GM23338 (cell line): ENCODE data around the gene TRIM63. TPM values are rescaled to one million over a fixed set of nuclear protein-coding genes. Genes with fewer than 3 reads are reported as not detected.

ENCODE experiments used
- ATAC-seq: fragments of 200-7000 bp; cut with Tn5 transposase; 3 replicates; pipeline ENCODE4 v1.9.1; 2020
- DNase-seq: peaks from one replicate; pipeline ENCODE4 v3.0.0-alpha.2; 2015; ENCODE audit warnings: low spot score
- H2AFZ ChIP-seq: fragments of 200-600 bp; sonication (generic); 2 replicates; pipeline ENCODE4 v1.8.0; 2016; ENCODE audit warnings: antibody characterized with exemption, mild to moderate bottlenecking, moderate library complexity
- H3F3A ChIP-seq: fragments of 200-600 bp; sonication (generic); replicated peaks from 2 replicates; pipeline ENCODE4 v1.8.0; 2017; ENCODE audit warnings: antibody characterized with exemption, mixed run types, low read depth
- H3K27ac ChIP-seq: fragments of 200-600 bp; sonication (generic); 2 replicates; pipeline ENCODE4 v1.6.1; 2016; ENCODE audit warnings: low read depth
- H3K27me3 ChIP-seq: fragments of 200-600 bp; sonication (generic); 2 replicates; pipeline ENCODE4 v1.8.0; 2016; ENCODE audit warnings: mild to moderate bottlenecking, mixed run types, moderate library complexity; ENCODE audit not compliant: insufficient read depth
- H3K36me3 ChIP-seq: fragments of 200-600 bp; sonication (generic); 2 replicates; pipeline ENCODE4 v1.8.0; 2016; ENCODE audit warnings: mild to moderate bottlenecking; ENCODE audit not compliant: insufficient read depth
- H3K4me1 ChIP-seq: fragments of 200-600 bp; sonication (generic); 2 replicates; pipeline ENCODE4 v1.8.0; 2016; ENCODE audit warnings: mild to moderate bottlenecking, moderate library complexity; ENCODE audit not compliant: insufficient read depth
- H3K4me2 ChIP-seq: fragments of 200-600 bp; sonication (generic); 2 replicates; pipeline ENCODE4 v1.7.1; 2017; ENCODE audit warnings: mixed run types
- H3K4me3 ChIP-seq: fragments of 200-600 bp; sonication (generic); 2 replicates; pipeline ENCODE4 v1.6.1; 2016; ENCODE audit warnings: mixed run types
- H3K79me2 ChIP-seq: fragments of 200-600 bp; sonication (generic); replicated peaks from 2 replicates; pipeline ENCODE4 v1.8.0; 2017; ENCODE audit warnings: mild to moderate bottlenecking; ENCODE audit not compliant: insufficient read depth
- H3K9me2 ChIP-seq: fragments of 200-600 bp; sonication (generic); 2 replicates; pipeline ENCODE4 v1.8.0; 2017; ENCODE audit not compliant: insufficient read depth
- H4K20me1 ChIP-seq: fragments of 200-600 bp; sonication (generic); replicated peaks from 2 replicates; pipeline ENCODE4 v1.8.0; 2017; ENCODE audit warnings: mild to moderate bottlenecking; ENCODE audit not compliant: insufficient read depth
- H3K27ac Mint-ChIP-seq: 2 replicates; pipeline ENCODE4 v1.8.0; 2020; ENCODE audit warnings: inconsistent platforms, mild to moderate bottlenecking, moderate library complexity, mixed read lengths
- H3K27me3 Mint-ChIP-seq: 3 replicates; pipeline ENCODE4 v1.8.0; 2022; ENCODE audit warnings: low read depth, mild to moderate bottlenecking, moderate library complexity, mixed read lengths, inconsistent platforms; ENCODE audit not compliant: insufficient read depth, poor library complexity
- H3K36me3 Mint-ChIP-seq: 3 replicates; pipeline ENCODE4 v1.8.0; 2021; ENCODE audit warnings: low read depth, mild to moderate bottlenecking, inconsistent platforms, moderate library complexity, mixed read lengths
- H3K4me1 Mint-ChIP-seq: 3 replicates; pipeline ENCODE4 v1.8.0; 2020; ENCODE audit warnings: mild to moderate bottlenecking, inconsistent platforms, mixed read lengths
- H3K4me3 Mint-ChIP-seq: 3 replicates; pipeline ENCODE4 v1.8.0; 2021; ENCODE audit warnings: moderate library complexity, mild to moderate bottlenecking, inconsistent platforms, mixed read lengths
- H3K9me3 Mint-ChIP-seq: 3 replicates; pipeline ENCODE4 v1.8.0; 2020; ENCODE audit warnings: moderate library complexity, mild to moderate bottlenecking, inconsistent platforms, mixed read lengths
- CREB1 ChIP-seq: fragments of 250-450 bp; sonication (Bioruptor Pico); IDR thresholded peaks from 2 replicates; pipeline ENCODE4 v1.5.0; 2020; ENCODE audit warnings: low read depth, mild to moderate bottlenecking, moderate library complexity
- CTCF ChIP-seq, 2 experiments: fragments of 200-600 bp in 1 of 2; sonication (generic) in 1 of 2; conservative IDR thresholded peaks; 2 replicates each; pipeline versions ENCODE4 v1.5.1 to v1.6.1; 2016 to 2017; ENCODE audit warnings: antibody characterized with exemption in 2 of 2, low read depth in 2 of 2, mild to moderate bottlenecking in 2 of 2, moderate library complexity in 1 of 2
- ETS1 ChIP-seq: IDR thresholded peaks from 2 replicates; pipeline ENCODE4 v1.6.1; 2016; ENCODE audit warnings: antibody characterized with exemption
- EZH2phosphoT487 ChIP-seq: fragments of 200-600 bp; sonication (generic); IDR thresholded peaks from one replicate; pipeline ENCODE4 v1.8.1; 2018; ENCODE audit warnings: antibody characterized with exemption; ENCODE audit not compliant: unreplicated experiment
- JUNB ChIP-seq: IDR thresholded peaks from one replicate; pipeline ENCODE4 v1.6.1; 2016; ENCODE audit warnings: antibody characterized with exemption; ENCODE audit not compliant: unreplicated experiment
- POLR2AphosphoS5 ChIP-seq: IDR thresholded peaks from 2 replicates; pipeline ENCODE4 v1.6.1; 2016; ENCODE audit warnings: antibody characterized with exemption, low read depth
- REST ChIP-seq: IDR thresholded peaks from one replicate; pipeline ENCODE4 v1.6.1; 2018; ENCODE audit warnings: antibody characterized with exemption; ENCODE audit not compliant: unreplicated experiment
- STAT1 ChIP-seq: IDR thresholded peaks from one replicate; pipeline ENCODE4 v1.6.1; 2016; ENCODE audit warnings: antibody characterized with exemption; ENCODE audit not compliant: unreplicated experiment
- ZNF114 ChIP-seq: fragments of 250-450 bp; sonication (Bioruptor Pico); IDR thresholded peaks from 2 replicates; pipeline ENCODE4 v1.5.0; 2020; ENCODE audit warnings: mild to moderate bottlenecking, moderate library complexity
- ZNF331 ChIP-seq: fragments of 250-450 bp; sonication (Bioruptor Pico); IDR thresholded peaks from 2 replicates; pipeline ENCODE4 v1.5.0; 2020; ENCODE audit warnings: low read depth, mild to moderate bottlenecking, moderate library complexity
- ZNF462 ChIP-seq: fragments of 250-450 bp; sonication (Bioruptor Pico); IDR thresholded peaks from 2 replicates; pipeline ENCODE4 v1.5.0; 2020; ENCODE audit warnings: mild to moderate bottlenecking, moderate library complexity
- polyA plus RNA-seq: library from polyadenylated mRNA; unstranded; fragments of >200 nt; fragmentation: Nextera tagmentation; extraction: Ambion mirVana; gene quantifications from 2 replicates; pipeline ENCODE4 v1.2.1, GENCODE V29; 2016
- total RNA-seq: library from RNA; depleted of rRNA; stranded (reverse); fragments of >200 nt; shearing (Covaris generic); gene quantifications from 2 replicates; pipeline ENCODE4 v1.2.3, GENCODE V29; 2014

Gene TRIM63
- total and polyA plus RNA-seq, 2 experiments from 2014 or later: 0.17 TPM; not detected in 1

- TF ChIP-seq REST (no peak), CREB1 (CRISPR knock-in tag) (no peak), POLR2AphosphoS5 (no peak), STAT1 (no peak), ZNF114 (CRISPR knock-in tag) (no peak), EZH2phosphoT487 (no peak), ETS1 (no peak)
Observed at GRCh38 chr1:26057189-26057588, 10.2 kb downstream of the TRIM63 start (continued).

GRCh38 chr1:26055041-26055440 is 12.4 kb downstream of the TRIM63 start:
- Histone ChIP-seq H2AFZ (no peak overlapping the region), H3F3A (no peaks in the 10 kb centered on the region), H3K4me2 (no peak overlapping the region), H3K79me2 (no peaks in the 10 kb centered on the region), H3K4me3 (no peak overlapping the region), H4K20me1 (no peaks in the 10 kb centered on the region), H3K9me2 (no peaks in the 10 kb centered on the region), H3K36me3 (no peaks in the 10 kb centered on the region), H3K4me1 (no peaks in the 10 kb centered on the region), H3K27me3 (peaks cover 10% of the 10 kb centered on the region; the same call in 1 of the 2 replicates), H3K27ac (no peak overlapping the region)
- TF ChIP-seq JUNB (no peak), ZNF462 (CRISPR knock-in tag) (no peak), ZNF331 (CRISPR knock-in tag) (no peak), CTCF (conservative IDR thresholded peaks at IDR 0.05; ENCODE audit: low read depth in 2 of 2) (no peak)
- Mint-ChIP-seq H3K36me3 (no peaks in the 10 kb centered on the region), H3K27me3 (peaks cover 9% of the 10 kb centered on the region), H3K9me3 (no peaks in the 10 kb centered on the region), H3K27ac (no peak overlapping the region), H3K4me1 (peaks cover 2% of the 10 kb centered on the region; the same call in 1 of the 3 replicates), H3K4me3 (no peak overlapping the region)
- DNase-seq (no peak), ATAC-seq (no peak)
